ENCODE results near the gene RAX2.
"Not testable (repeated sequence)": the region's sequence is repeated elsewhere in the genome, so short reads cannot be mapped to it uniquely, and the experiment has no call there.

RAX2 gene
- 0 to 0.09 (median 0) reads per million in 3 donors for total RNA-seq

GRCh38 chr19:3771906-3772455 lies at the start of gene RAX2:
Gene RAX2, minus strand, starts transcription at chr19:3772228. Its CDS starts 486 bp downstream, at chr19:3771742.
- H3K36me3 ChIP-seq (ENCODE audit: control insufficient read depth, insufficient read depth, low read length) = peaks cover 26% of the 10 kb centered on the region
- H3K27ac ChIP-seq (ENCODE audit: insufficient read depth, low read length, poor library complexity, severe bottlenecking) = no peak within 1 kb of the TSS
- H3K4me1 ChIP-seq (ENCODE audit: control insufficient read depth, insufficient read depth, low read length, poor library complexity, severe bottlenecking) = no peaks in the 10 kb centered on the region
- no peak within 1 kb of the TSS for H3K4me3 ChIP-seq (ENCODE audit: insufficient read depth, low read depth, low read length, poor library complexity, severe bottlenecking)
- DNase-seq = no peak
- H3K27me3 ChIP-seq (replicated peaks; ENCODE audit: control insufficient read depth, insufficient read depth, low read length, poor library complexity, severe bottlenecking) = no peaks in the 10 kb centered on the region
- H3K9me3 ChIP-seq (ENCODE audit: control insufficient read depth, low read length) = no peaks in the 10 kb centered on the region

DNA sequence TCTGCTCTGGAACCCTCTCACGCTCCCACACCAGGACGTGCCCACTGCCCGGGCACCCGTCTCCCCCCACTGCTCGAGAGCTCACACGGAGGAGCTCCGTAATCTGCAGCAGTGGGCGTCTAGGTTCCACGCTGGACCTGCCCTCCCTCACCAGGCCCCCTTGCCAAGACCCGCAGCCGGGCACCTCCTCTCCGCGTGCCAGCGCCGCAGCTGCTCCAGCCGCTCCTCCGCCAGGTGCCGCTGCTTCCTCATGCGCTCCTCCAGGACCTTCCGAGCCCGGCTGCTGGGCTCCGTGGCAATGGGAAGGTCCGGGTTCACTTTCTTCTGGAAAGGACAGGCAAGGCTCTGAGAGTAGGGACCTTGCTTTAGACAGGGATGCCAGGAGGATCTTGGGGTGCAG lies 49.1 kb upstream of the RAX2 start:
- no peaks in the 10 kb centered on the region for H3K27me3 ChIP-seq (replicated peaks; ENCODE audit: control insufficient read depth, insufficient read depth, low read length, poor library complexity, severe bottlenecking)

GRCh38 chr19:3819989-3820388 lies 48.0 kb upstream of the RAX2 start:
- Histone ChIP-seq H3K27me3 (replicated peaks; ENCODE audit: control insufficient read depth, insufficient read depth, low read length, poor library complexity, severe bottlenecking) (no peaks in the 10 kb centered on the region), H3K4me1 (ENCODE audit: control insufficient read depth, insufficient read depth, low read length, poor library complexity, severe bottlenecking) (peaks cover 16% of the 10 kb centered on the region), H3K27ac (ENCODE audit: insufficient read depth, low read length, poor library complexity, severe bottlenecking) (no peak overlapping the region), H3K36me3 (ENCODE audit: control insufficient read depth, insufficient read depth, low read length) (no peaks in the 10 kb centered on the region), H3K9me3 (ENCODE audit: control insufficient read depth, low read length) (no peaks in the 10 kb centered on the region), H3K4me3 (ENCODE audit: insufficient read depth, low read depth, low read length, poor library complexity, severe bottlenecking) (no peak overlapping the region)
- DNase-seq = no peak

More for the DNA sequence above, 49.1 kb upstream of the RAX2 start:
- Histone ChIP-seq H3K9me3 (ENCODE audit: control insufficient read depth, low read length) (no peaks in the 10 kb centered on the region), H3K4me3 (ENCODE audit: insufficient read depth, low read depth, low read length, poor library complexity, severe bottlenecking) (no peak overlapping the region), H3K27ac (ENCODE audit: insufficient read depth, low read length, poor library complexity, severe bottlenecking) (no peak overlapping the region), H3K36me3 (ENCODE audit: control insufficient read depth, insufficient read depth, low read length) (no peaks in the 10 kb centered on the region), H3K4me1 (ENCODE audit: control insufficient read depth, insufficient read depth, low read length, poor library complexity, severe bottlenecking) (peaks cover 16% of the 10 kb centered on the region)
- no peak for DNase-seq

DNA sequence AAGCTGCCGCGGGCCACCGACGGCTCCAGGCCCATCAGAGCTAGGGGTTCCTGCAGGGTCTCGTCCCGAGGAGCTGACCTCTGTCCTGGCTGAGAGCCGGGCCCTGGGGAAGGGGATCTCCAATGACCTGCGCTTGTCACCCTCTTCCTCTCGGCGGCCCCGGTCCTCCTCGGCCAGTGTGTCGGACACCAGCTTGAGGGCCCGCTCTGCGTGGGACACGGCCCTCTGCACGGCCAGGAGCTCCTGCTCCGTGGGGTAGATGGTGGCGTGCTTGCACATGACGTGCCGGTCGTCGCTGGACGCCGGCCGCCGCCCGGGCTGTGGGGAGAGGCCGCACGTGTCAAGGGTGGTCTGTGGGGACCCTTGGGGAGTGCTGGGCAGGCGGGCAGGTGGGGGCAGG lies 46.9 kb upstream of the RAX2 start:
- Histone ChIP-seq H3K4me3 (ENCODE audit: insufficient read depth, low read depth, low read length, poor library complexity, severe bottlenecking) (no peak overlapping the region), H3K27me3 (replicated peaks; ENCODE audit: control insufficient read depth, insufficient read depth, low read length, poor library complexity, severe bottlenecking) (no peaks in the 10 kb centered on the region), H3K27ac (ENCODE audit: insufficient read depth, low read length, poor library complexity, severe bottlenecking) (no peak overlapping the region), H3K4me1 (ENCODE audit: control insufficient read depth, insufficient read depth, low read length, poor library complexity, severe bottlenecking) (peaks cover 19% of the 10 kb centered on the region), H3K36me3 (ENCODE audit: control insufficient read depth, insufficient read depth, low read length) (no peaks in the 10 kb centered on the region), H3K9me3 (ENCODE audit: control insufficient read depth, low read length) (no peaks in the 10 kb centered on the region)
- no peak for DNase-seq

DNA sequence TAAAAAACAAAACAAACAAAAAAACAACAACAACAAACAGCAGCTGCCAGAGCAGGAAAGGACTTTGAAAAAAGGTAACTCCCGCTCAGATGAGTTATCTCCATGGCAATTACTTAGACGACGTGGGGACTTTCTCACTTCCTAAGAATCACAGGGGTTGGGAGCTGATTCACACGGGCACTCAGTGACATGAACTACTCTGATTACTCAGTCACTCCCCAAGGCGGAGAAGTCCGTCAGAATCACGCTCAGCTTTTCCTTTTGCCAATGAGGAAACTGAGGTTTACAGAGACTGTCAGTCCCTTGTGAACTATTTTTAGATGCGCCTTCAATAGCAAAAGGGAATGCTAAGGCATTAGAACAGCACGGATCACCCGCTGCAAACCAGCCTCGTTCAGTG lies 46.4 kb upstream of the RAX2 start:
- Histone ChIP-seq H3K27me3 (replicated peaks; ENCODE audit: control insufficient read depth, insufficient read depth, low read length, poor library complexity, severe bottlenecking) (no peaks in the 10 kb centered on the region), H3K27ac (ENCODE audit: insufficient read depth, low read length, poor library complexity, severe bottlenecking) (no peak overlapping the region), H3K4me3 (ENCODE audit: insufficient read depth, low read depth, low read length, poor library complexity, severe bottlenecking) (no peak overlapping the region), H3K4me1 (ENCODE audit: control insufficient read depth, insufficient read depth, low read length, poor library complexity, severe bottlenecking) (peaks cover 23% of the 10 kb centered on the region), H3K9me3 (ENCODE audit: control insufficient read depth, low read length) (no peaks in the 10 kb centered on the region), H3K36me3 (ENCODE audit: control insufficient read depth, insufficient read depth, low read length) (no peaks in the 10 kb centered on the region)
- DNase-seq = no peak

DNA sequence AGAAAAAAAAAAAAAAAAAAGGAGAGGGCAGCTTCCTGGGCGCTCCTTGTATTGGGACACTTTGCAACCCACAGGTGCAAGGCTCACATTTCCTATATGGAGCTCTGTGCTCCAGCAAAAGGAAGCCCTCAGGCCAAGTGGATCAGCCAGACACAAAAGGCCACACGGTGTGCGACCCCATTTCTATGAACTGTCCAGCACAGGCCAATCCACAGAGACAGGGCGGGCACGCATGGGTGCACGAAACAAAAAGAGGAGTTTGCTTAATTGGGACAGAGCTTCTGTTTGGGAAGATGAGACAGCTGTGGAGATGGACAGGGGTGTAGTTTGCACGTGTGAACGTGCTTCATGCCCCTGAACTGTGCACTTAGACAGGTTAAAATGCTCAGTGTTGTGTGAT lies 45.7 kb upstream of the RAX2 start:
- no peaks in the 10 kb centered on the region for H3K36me3 ChIP-seq (ENCODE audit: control insufficient read depth, insufficient read depth, low read length)
- H3K27me3 ChIP-seq (replicated peaks; ENCODE audit: control insufficient read depth, insufficient read depth, low read length, poor library complexity, severe bottlenecking) = no peaks in the 10 kb centered on the region
- peaks cover 30% of the 10 kb centered on the region for H3K4me1 ChIP-seq (ENCODE audit: control insufficient read depth, insufficient read depth, low read length, poor library complexity, severe bottlenecking)
- H3K9me3 ChIP-seq (ENCODE audit: control insufficient read depth, low read length) = no peaks in the 10 kb centered on the region
- no peak overlapping the region for H3K27ac ChIP-seq (ENCODE audit: insufficient read depth, low read length, poor library complexity, severe bottlenecking)
- no peak overlapping the region for H3K4me3 ChIP-seq (ENCODE audit: insufficient read depth, low read depth, low read length, poor library complexity, severe bottlenecking)
- DNase-seq = no peak

DNA sequence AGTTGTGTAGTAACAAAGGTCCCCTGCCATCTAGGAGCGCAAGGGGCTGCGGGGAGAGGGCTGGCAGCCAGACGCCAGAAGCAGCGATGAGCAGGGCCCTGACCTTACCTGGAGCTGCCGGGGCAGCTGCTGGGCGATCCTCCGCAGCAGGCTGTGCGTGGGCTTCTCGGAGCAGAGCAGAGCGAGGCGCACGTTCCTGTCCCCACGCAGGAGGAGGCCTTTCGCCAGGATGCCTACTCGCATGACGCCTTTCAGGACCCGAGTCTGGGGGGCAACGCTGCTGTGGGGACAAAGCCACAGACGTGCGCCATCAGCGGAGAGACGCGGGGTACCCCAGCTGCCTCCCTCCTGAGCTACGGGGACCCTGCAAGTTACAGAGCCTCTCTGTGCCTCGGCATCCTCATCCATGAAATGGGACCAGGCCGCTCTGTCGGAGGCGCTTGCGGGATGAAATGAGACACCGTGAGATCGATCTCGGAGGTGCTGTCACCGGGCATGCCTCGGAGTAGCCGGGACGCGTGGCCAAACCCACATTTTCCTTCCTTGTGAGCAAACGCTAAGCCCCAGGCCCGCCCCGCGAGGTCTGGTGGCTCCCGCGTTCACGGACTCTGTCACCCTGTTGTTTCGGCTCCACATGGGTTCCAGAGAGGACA lies 44.7 kb upstream of the RAX2 start:
- peaks cover 24% of the 10 kb centered on the region for H3K4me1 ChIP-seq (ENCODE audit: control insufficient read depth, insufficient read depth, low read length, poor library complexity, severe bottlenecking)
- no peak overlapping the region for H3K4me3 ChIP-seq (ENCODE audit: insufficient read depth, low read depth, low read length, poor library complexity, severe bottlenecking)
- DNase-seq = no peak
- no peaks in the 10 kb centered on the region for H3K36me3 ChIP-seq (ENCODE audit: control insufficient read depth, insufficient read depth, low read length)
- H3K27me3 ChIP-seq (replicated peaks; ENCODE audit: control insufficient read depth, insufficient read depth, low read length, poor library complexity, severe bottlenecking) = no peaks in the 10 kb centered on the region
- no peaks in the 10 kb centered on the region for H3K9me3 ChIP-seq (ENCODE audit: control insufficient read depth, low read length)
- no peak overlapping the region for H3K27ac ChIP-seq (ENCODE audit: insufficient read depth, low read length, poor library complexity, severe bottlenecking)

GRCh38 chr19:3816148-3816547 lies 44.1 kb upstream of the RAX2 start:
- not testable (repeated sequence) for H3K27ac ChIP-seq (ENCODE audit: insufficient read depth, low read length, poor library complexity, severe bottlenecking); H3K36me3 ChIP-seq (ENCODE audit: control insufficient read depth, insufficient read depth, low read length); DNase-seq; H3K4me3 ChIP-seq (ENCODE audit: insufficient read depth, low read depth, low read length, poor library complexity, severe bottlenecking); H3K27me3 ChIP-seq (replicated peaks; ENCODE audit: control insufficient read depth, insufficient read depth, low read length, poor library complexity, severe bottlenecking); H3K9me3 ChIP-seq (ENCODE audit: control insufficient read depth, low read length)
- peaks cover 22% of the 10 kb centered on the region for H3K4me1 ChIP-seq (ENCODE audit: control insufficient read depth, insufficient read depth, low read length, poor library complexity, severe bottlenecking)

DNA sequence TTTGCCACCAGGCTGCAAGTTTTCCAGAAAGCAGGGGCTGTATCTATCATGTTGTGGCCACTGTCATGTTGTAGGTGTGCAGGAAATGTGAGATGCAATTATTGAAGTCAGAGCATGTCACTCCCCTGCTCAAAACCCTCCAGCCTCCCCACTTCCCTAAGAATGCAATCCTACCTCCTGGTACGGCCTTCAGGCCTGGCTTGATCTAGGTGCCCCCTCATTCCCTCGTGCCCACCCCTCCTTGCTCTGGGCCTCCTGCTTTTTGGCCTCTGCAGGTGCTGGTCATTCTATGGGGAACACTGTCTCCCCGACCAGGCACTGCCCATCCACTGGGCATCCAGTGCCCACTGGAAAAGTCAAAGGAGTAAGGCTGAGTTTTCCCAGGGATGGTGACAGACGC lies 42.6 kb upstream of the RAX2 start:
- no peaks in the 10 kb centered on the region for H3K36me3 ChIP-seq (ENCODE audit: control insufficient read depth, insufficient read depth, low read length)
- peaks cover 22% of the 10 kb centered on the region for H3K4me1 ChIP-seq (ENCODE audit: control insufficient read depth, insufficient read depth, low read length, poor library complexity, severe bottlenecking)
- no peak overlapping the region for H3K27ac ChIP-seq (ENCODE audit: insufficient read depth, low read length, poor library complexity, severe bottlenecking)
- H3K9me3 ChIP-seq (ENCODE audit: control insufficient read depth, low read length) = no peaks in the 10 kb centered on the region
- no peak for DNase-seq
- H3K27me3 ChIP-seq (replicated peaks; ENCODE audit: control insufficient read depth, insufficient read depth, low read length, poor library complexity, severe bottlenecking) = no peaks in the 10 kb centered on the region
- H3K4me3 ChIP-seq (ENCODE audit: insufficient read depth, low read depth, low read length, poor library complexity, severe bottlenecking) = no peak overlapping the region

GRCh38 chr19:3813473-3814392 lies 41.7 kb upstream of the RAX2 start:
- DNase-seq = no peak

More at GRCh38 chr19:3813473-3814392, 41.7 kb upstream of the RAX2 start:
- Histone ChIP-seq H3K9me3 (ENCODE audit: control insufficient read depth, low read length) (no peaks in the 10 kb centered on the region), H3K36me3 (ENCODE audit: control insufficient read depth, insufficient read depth, low read length) (no peaks in the 10 kb centered on the region), H3K4me3 (ENCODE audit: insufficient read depth, low read depth, low read length, poor library complexity, severe bottlenecking) (no peak overlapping the region), H3K27me3 (replicated peaks; ENCODE audit: control insufficient read depth, insufficient read depth, low read length, poor library complexity, severe bottlenecking) (no peaks in the 10 kb centered on the region), H3K4me1 (ENCODE audit: control insufficient read depth, insufficient read depth, low read length, poor library complexity, severe bottlenecking) (peaks cover 20% of the 10 kb centered on the region), H3K27ac (ENCODE audit: insufficient read depth, low read length, poor library complexity, severe bottlenecking) (peak overlapping the region; percentile 45)
